OCI-LY1 (cell line): Measurements from ENCODE around the gene TMEM72.

Experiments
- H2AFZ ChIP-seq: fragments of 200-600 bp; sonication (generic), shearing (Covaris generic); 2 replicates; pipeline ENCODE4 v1.6.0; 2014; ENCODE audit warnings: antibody characterized with exemption, mild to moderate bottlenecking, low read length
- H3F3A ChIP-seq: fragments of 200-600 bp; sonication (generic), shearing (Covaris generic); 2 replicates; pipeline ENCODE4 v1.6.0; 2014; ENCODE audit warnings: mild to moderate bottlenecking, antibody characterized with exemption, low read length, moderate library complexity; ENCODE audit not compliant: insufficient read depth
- H3K27ac ChIP-seq: fragments of 200-600 bp; sonication (generic); 2 replicates; pipeline ENCODE4 v1.5.1; 2014; ENCODE audit warnings: low read length, mixed run types, mild to moderate bottlenecking, low read depth; ENCODE audit not compliant: poor library complexity, severe bottlenecking
- H3K27me3 ChIP-seq: fragments of 200-600 bp; sonication (generic); 2 replicates; pipeline ENCODE4 v1.6.0; 2014; ENCODE audit warnings: antibody characterized with exemption, mild to moderate bottlenecking, low read length, moderate library complexity; ENCODE audit not compliant: insufficient read depth
- H3K36me3 ChIP-seq: fragments of 200-600 bp; sonication (generic); 2 replicates; pipeline ENCODE4 v1.6.1; 2014; ENCODE audit warnings: mild to moderate bottlenecking, antibody characterized with exemption, low read length, moderate library complexity, mixed read lengths; ENCODE audit not compliant: insufficient read depth
- H3K4me1 ChIP-seq: fragments of 200-600 bp; sonication (generic); 2 replicates; pipeline ENCODE4 v1.5.1; 2014; ENCODE audit warnings: mild to moderate bottlenecking, low read length, moderate library complexity; ENCODE audit not compliant: insufficient read depth, severe bottlenecking
- H3K4me2 ChIP-seq: fragments of 200-600 bp; sonication (generic), shearing (Covaris generic); 2 replicates; pipeline ENCODE4 v1.6.1; 2014; ENCODE audit warnings: low read length
- H3K4me3 ChIP-seq: fragments of 200-600 bp; sonication (generic); 2 replicates; pipeline ENCODE4 v1.5.1; 2014; ENCODE audit warnings: low read length, low read depth, mild to moderate bottlenecking, mixed read lengths; ENCODE audit not compliant: poor library complexity, severe bottlenecking
- H3K79me2 ChIP-seq: fragments of 200-600 bp; shearing (Covaris generic); 2 replicates; pipeline ENCODE4 v1.6.1; 2016; ENCODE audit warnings: mixed run types, low read length, mixed read lengths; ENCODE audit not compliant: insufficient read depth
- H3K9ac ChIP-seq: fragments of 200-600 bp; sonication (generic), shearing (Covaris generic); 2 replicates; pipeline ENCODE4 v1.6.1; 2014; ENCODE audit warnings: mild to moderate bottlenecking, low read length, mixed read lengths
- H3K9me2 ChIP-seq: fragments of 200-600 bp; sonication (generic), shearing (Covaris generic); 2 replicates; pipeline ENCODE4 v1.6.1; 2014; ENCODE audit warnings: low read depth, mild to moderate bottlenecking, low read length, mixed read lengths
- H3K9me3 ChIP-seq: fragments of 200-600 bp; shearing (Covaris generic); 2 replicates; pipeline ENCODE4 v1.6.1; 2014; ENCODE audit warnings: low read length, mixed read lengths
- H4K20me1 ChIP-seq: fragments of 200-600 bp; sonication (generic), shearing (Covaris generic); 2 replicates; pipeline ENCODE4 v1.6.0; 2016; ENCODE audit warnings: mild to moderate bottlenecking, low read length; ENCODE audit not compliant: insufficient read depth
- CTCF ChIP-seq: fragments of 200-600 bp; sonication (generic), shearing (Covaris generic); IDR thresholded peaks from 2 replicates; pipeline ENCODE4 v1.5.1; 2017; ENCODE audit warnings: mild to moderate bottlenecking, antibody characterized with exemption, low read length, moderate library complexity, mixed read lengths
- EZH2 ChIP-seq: fragments of 200-600 bp; sonication (generic), shearing (Covaris generic); IDR thresholded peaks from 2 replicates; pipeline ENCODE4 v1.8.0; 2017; ENCODE audit warnings: borderline replicate concordance, mixed run types, mild to moderate bottlenecking, antibody characterized with exemption, low read length, moderate library complexity, mixed read lengths

Gene TMEM72

GRCh38 chr10:44978213-44978569 is 67.1 kb downstream of the TMEM72 start:
- Histone ChIP-seq H3K27me3 (peaks cover 3% of the 10 kb centered on the region; the same call in 1 of the 2 replicates), H3F3A (no peaks in the 10 kb centered on the region), H3K4me2 (no peak overlapping the region), H3K79me2 (no peaks in the 10 kb centered on the region), H3K9me2 (no peaks in the 10 kb centered on the region), H2AFZ (no peak overlapping the region), H3K27ac (no peak overlapping the region), H3K4me3 (no peak overlapping the region), H4K20me1 (no peaks in the 10 kb centered on the region), H3K4me1 (peaks cover 15% of the 10 kb centered on the region), H3K36me3 (no peaks in the 10 kb centered on the region), H3K9ac (no peak overlapping the region), H3K9me3 (no peaks in the 10 kb centered on the region)
- TF ChIP-seq CTCF = no peak

- peaks cover 10% of the 10 kb centered on the region for H3K4me1 ChIP-seq
- H3K79me2 ChIP-seq = no peaks in the 10 kb centered on the region
- no peak within 1 kb of the TSS for H3K9ac ChIP-seq
These were observed 67.6 kb downstream of the TMEM72 start, which contains the start of gene DEPP1 for GRCh38 chr10:44978570-44979280. Gene DEPP1, minus strand, starts transcription at chr10:44978809. Its CDS starts 779 bp downstream, at chr10:44978030.

GRCh38 chr10:44979281-44980191 is 68.4 kb downstream of the TMEM72 start:
- no peaks in the 10 kb centered on the region for H3K9me2 ChIP-seq
- no peaks in the 10 kb centered on the region for H4K20me1 ChIP-seq
- H3K4me2 ChIP-seq = no peak overlapping the region
- H3F3A ChIP-seq = no peaks in the 10 kb centered on the region
- TF ChIP-seq EZH2 (no peak), CTCF (no peak)
- H3K36me3 ChIP-seq = no peaks in the 10 kb centered on the region
- H3K4me3 ChIP-seq = no peak overlapping the region
- H2AFZ ChIP-seq = no peak overlapping the region
- no peaks in the 10 kb centered on the region for H3K9me3 ChIP-seq
- no peak overlapping the region for H3K9ac ChIP-seq
- peaks cover 3% of the 10 kb centered on the region; the same call in 1 of the 2 replicates for H3K27me3 ChIP-seq
- peaks cover 4% of the 10 kb centered on the region for H3K4me1 ChIP-seq
- H3K27ac ChIP-seq = no peak overlapping the region
- H3K79me2 ChIP-seq = no peaks in the 10 kb centered on the region

More at GRCh38 chr10:44978570-44979280, 67.6 kb downstream of the TMEM72 start, which contains the start of gene DEPP1:
- Histone ChIP-seq H3K36me3 (no peaks in the 10 kb centered on the region), H3K27me3 (peaks cover 3% of the 10 kb centered on the region; the same call in 1 of the 2 replicates), H3K27ac (no peak within 1 kb of the TSS), H3K4me2 (no peak within 1 kb of the TSS), H3K9me2 (no peaks in the 10 kb centered on the region), H3K9me3 (no peaks in the 10 kb centered on the region), H3F3A (no peaks in the 10 kb centered on the region), H3K4me3 (no peak within 1 kb of the TSS), H4K20me1 (no peaks in the 10 kb centered on the region), H2AFZ (no peak within 1 kb of the TSS)
- no peak for TF ChIP-seq CTCF
- no peak for TF ChIP-seq EZH2
